ENCODE measurements around the gene CCAR1.
"Not testable (repeated sequence)": the region's sequence is repeated elsewhere in the genome, so short reads cannot be mapped to it uniquely, and the experiment has no call there.

The CCAR1 gene, protein sequence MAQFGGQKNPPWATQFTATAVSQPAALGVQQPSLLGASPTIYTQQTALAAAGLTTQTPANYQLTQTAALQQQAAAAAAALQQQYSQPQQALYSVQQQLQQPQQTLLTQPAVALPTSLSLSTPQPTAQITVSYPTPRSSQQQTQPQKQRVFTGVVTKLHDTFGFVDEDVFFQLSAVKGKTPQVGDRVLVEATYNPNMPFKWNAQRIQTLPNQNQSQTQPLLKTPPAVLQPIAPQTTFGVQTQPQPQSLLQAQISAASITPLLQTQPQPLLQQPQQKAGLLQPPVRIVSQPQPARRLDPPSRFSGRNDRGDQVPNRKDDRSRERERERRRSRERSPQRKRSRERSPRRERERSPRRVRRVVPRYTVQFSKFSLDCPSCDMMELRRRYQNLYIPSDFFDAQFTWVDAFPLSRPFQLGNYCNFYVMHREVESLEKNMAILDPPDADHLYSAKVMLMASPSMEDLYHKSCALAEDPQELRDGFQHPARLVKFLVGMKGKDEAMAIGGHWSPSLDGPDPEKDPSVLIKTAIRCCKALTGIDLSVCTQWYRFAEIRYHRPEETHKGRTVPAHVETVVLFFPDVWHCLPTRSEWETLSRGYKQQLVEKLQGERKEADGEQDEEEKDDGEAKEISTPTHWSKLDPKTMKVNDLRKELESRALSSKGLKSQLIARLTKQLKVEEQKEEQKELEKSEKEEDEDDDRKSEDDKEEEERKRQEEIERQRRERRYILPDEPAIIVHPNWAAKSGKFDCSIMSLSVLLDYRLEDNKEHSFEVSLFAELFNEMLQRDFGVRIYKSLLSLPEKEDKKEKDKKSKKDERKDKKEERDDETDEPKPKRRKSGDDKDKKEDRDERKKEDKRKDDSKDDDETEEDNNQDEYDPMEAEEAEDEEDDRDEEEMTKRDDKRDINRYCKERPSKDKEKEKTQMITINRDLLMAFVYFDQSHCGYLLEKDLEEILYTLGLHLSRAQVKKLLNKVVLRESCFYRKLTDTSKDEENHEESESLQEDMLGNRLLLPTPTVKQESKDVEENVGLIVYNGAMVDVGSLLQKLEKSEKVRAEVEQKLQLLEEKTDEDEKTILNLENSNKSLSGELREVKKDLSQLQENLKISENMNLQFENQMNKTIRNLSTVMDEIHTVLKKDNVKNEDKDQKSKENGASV

GRCh38 chr10:68720793-68721672 lies at the start of gene CCAR1:
CCAR1 (plus strand) TSS chr10:68721239; CDS start chr10:68722505, 1,266 bp downstream.
- DNase-seq = peak; percentile 95

DNA sequence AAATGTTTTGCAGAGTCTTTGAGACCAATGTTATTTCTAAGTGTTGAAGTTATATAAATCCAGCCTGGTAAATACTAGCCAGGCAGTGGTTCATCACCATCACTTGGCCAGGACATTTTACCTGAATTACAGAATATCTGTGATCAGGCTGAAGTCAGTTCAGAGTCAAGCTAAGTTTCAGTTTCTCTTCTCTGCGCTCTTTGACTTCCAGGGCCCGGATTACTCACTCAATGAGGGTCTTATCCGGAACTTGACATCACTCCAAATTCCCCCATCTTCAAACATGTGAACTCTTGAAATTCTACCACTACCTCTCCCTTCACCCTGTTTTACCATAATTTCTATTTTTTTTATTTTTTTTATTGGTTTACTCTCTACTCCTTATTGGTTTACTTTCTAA lies 36.6 kb upstream of the CCAR1 start:
- DNase-seq = no peak

DNA sequence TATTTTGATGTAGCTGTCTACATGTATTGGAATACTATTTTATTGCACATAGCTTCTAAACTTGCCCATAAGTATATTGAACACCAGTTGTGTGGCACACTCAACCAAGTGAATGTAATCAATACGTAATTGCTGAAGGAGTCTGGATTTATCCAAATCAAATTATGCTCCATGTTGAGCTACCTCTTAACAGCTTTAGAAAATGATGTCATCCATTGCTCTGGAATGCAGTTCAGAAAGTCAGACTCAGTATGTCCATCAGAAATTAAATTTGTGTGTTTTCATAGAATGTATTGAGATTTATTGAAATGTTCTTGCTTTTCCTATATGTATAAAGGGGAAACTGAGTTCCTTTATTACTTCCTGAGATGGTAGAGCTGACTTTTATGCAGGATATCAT lies 25.0 kb upstream of the CCAR1 start:
- DNase-seq = no peak

GRCh38 chr10:68697106-68697505 lies 23.9 kb upstream of the CCAR1 start:
- DNase-seq = no peak

- no peak for DNase-seq
Observed at GRCh38 chr10:68700197-68700596, 20.8 kb upstream of the CCAR1 start.

DNA sequence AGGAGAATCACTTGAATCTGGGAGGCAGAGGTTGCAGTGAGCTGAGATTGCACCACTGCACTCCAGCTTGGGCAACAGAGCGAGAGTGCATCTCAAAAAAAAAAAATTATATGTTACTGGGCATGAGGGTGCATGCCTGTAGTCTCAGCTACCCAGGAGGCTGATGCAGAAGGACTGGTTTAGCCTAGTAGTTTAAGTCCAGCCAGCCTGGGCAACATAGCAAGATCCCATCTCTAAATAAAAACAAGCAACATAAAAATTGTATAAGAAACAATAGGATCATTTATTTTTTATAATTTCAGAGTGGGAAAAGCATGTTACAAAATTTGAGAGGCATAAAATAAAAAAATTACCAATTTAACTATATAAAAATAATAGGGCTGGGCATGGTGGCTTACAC lies 15.5 kb upstream of the CCAR1 start:
- no peak for DNase-seq

GRCh38 chr10:68708987-68709386 lies 12.1 kb upstream of the CCAR1 start:
- not testable (repeated sequence) for DNase-seq

DNA sequence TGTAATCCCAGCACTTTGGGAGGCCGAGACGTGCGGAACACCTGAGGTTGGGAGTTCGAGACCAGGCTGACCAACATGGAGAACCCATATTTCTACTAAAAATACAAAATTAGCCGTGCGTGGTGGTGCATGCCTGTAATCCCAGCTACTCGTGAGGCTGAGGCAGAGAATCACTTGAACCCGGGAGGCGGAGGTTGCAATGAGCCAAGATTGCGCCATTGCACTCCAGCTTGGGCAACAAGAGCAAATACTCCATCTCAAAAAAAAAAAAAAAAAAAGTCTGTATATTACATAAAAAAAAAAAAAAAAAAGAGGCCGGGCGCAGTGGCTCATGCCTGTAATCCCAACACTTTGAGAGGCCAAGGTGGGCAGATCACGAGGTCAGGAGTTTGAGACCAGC lies 8.0 kb upstream of the CCAR1 start:
- not testable (repeated sequence) for DNase-seq

DNA sequence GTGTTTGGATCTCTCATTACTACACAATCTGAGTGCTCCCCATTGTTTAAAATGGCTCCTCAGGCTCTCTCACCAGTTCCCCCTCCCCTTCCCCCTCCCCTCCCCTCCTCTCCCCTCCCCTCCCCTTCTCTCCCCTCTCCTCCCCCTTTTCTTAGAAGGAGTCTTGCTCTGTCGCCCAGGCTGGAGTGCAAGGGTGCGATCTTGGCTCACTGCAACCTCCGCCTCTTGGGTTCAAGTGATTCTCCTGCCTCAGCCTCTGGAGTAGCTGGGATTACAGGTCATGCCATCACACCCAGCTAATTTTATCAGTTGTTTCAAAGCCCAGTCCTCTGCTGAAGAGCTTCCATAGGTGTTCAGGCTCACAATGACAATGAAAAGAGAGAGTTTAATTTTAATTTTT lies 3.6 kb upstream of the CCAR1 start:
- DNase-seq = no peak

- DNase-seq = no peak
Observed at GRCh38 chr10:68721673-68722335, 765 bp downstream of the CCAR1 start.

DNA sequence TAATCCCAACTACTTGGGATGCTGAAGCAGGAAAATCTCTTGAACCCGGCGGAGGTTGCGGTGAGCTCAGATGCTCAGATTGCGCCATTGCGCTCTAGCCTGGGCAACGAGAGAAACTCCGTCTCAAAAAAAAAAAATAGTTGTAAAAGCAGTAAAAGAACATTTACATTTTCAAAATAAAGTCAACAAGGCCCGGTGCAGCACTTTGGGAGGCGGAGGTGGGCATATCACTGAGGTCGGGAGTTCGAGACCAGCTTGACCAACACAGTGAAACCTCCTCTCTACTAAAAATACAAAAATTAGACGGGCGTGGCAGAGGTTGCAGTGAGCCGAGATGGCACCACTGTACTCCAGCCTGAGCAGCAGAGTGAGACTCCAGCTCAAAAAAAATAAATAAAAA lies 4.0 kb downstream of the CCAR1 start:
- DNase-seq = no peak

GRCh38 chr10:68727146-68727545 lies 6.1 kb downstream of the CCAR1 start:
- DNase-seq = no peak

GRCh38 chr10:68732651-68733050 lies 11.6 kb downstream of the CCAR1 start:
- no peak for DNase-seq

GRCh38 chr10:68734349-68734748 lies 13.3 kb downstream of the CCAR1 start:
- no peak for DNase-seq

DNA sequence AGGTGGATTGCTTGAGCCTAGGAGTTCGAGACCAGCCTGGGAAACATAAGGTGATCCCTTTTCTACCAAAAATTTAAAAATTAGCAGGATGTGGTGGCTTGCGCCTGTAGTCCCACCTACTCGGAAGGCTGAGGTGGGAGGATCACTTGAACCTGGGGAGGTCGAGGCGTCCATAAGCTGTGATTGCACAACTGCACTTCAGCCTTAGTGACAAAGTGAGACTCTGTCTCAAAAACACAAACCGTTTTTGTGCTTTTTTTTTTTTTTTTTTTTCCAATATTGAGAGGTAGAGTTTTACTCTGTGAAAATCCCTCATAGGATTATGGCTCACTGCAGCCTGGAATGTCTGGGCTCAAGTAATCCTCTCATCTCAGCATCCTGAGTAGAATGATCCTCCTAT lies 14.1 kb downstream of the CCAR1 start:
- DNase-seq = no peak

GRCh38 chr10:68735739-68736138 lies 14.7 kb downstream of the CCAR1 start:
- DNase-seq = not testable (repeated sequence)

- DNase-seq = not testable (repeated sequence)
Observed at GRCh38 chr10:68740676-68741075, 19.6 kb downstream of the CCAR1 start.

DNA sequence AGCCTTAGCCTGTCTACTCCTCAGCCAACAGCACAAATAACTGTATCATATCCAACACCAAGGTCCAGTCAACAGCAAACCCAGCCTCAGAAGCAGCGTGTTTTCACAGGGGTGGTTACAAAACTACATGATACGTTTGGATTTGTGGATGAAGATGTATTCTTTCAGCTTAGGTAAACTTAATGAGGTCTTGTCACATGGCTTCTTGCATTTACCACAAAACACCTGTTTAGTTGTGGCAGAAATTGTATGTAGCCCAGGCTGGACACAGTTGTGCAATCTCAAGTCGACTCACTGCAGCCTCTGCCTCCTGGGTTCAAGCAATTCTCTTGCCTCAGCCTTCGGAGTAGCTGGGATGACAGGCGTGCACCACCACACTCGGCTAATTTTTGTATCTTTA lies 21.4 kb downstream of the CCAR1 start:
- no peak for DNase-seq

DNA sequence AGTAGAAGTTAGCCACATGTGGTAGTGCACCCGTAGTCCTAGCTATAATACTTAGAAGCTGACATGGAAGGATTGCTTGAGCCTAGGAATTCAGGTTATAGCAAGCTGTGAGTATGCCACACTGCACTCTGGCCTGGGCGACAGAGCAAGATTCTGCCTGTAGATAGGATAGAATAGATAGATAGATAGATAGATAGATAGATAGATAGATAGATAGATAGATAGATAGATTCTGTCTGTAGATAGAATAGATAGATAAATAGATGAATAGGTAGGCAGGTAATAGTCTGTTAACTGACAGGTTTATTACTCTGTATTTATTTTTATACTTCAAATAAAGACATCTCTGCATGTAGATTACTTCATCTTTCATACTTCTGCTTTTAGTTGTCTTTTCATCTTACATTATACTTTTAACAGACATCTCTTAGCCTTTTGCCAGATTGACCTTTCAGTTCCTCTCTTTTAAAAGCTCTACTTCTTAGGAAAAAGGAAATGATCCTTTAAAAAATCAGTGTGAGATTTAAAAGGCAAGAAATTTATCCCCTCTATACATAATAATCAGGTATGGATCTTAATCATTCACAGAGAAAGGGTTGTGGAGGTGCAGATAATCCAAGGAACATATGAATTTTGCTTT lies 31.8 kb downstream of the CCAR1 start:
- no peak for DNase-seq

DNA sequence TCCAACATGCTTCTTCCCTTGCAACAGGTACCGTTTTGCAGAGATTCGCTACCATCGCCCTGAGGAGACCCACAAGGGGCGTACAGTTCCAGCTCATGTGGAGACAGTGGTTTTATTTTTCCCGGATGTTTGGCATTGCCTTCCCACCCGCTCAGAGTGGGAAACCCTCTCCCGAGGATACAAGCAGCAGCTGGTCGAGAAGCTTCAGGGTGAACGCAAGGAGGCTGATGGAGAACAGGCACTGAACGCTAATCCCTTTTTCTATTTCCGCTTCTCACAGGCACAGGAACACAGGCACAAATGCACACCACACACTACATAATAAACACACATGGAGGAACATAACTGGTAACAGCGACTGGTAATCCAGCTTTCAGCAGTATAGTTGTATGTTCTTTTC lies 35.2 kb downstream of the CCAR1 start:
- DNase-seq = no peak

DNA sequence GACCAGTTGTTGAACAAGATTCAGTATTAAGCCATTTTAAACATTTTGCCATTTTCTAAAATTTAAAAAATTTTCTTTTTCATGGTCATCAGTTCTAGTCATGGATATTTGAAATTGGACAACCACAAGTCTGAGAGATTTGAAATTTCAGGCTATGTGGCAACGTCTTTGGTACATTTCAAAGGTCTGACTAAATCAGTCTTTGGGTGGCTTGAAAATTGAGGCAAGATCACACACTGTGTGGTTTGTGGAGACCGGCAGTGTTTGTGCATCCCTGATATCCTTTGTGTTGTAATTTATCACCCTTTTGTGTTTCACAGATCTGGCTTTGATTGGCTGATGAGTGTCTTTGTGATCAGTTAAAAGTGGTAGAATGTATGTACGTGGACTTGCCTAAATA lies 35.7 kb downstream of the CCAR1 start:
- DNase-seq = no peak

Measured in NCI-H526 treated with DMSO at 0.1 percent for 48 hours (cell line).